Astrocyte (in vitro differentiated cells and primary cell): ENCODE data around the gene RIPOR3. TPM values are rescaled to one million over a fixed set of nuclear protein-coding genes. Genes with fewer than 3 reads are reported as not detected.

Source experiments
- DNase-seq: peaks from one replicate; pipeline ENCODE4 v3.0.0-alpha.2; 2010; ENCODE audit warnings: low read depth
- FAIRE-seq: peaks from 2 replicates; lab custom pipeline; 2011; peaks lifted over from hg19 to GRCh38; lab: Jason Lieb, UNC
- H2AFZ ChIP-seq: 2 replicates; pipeline ENCODE4 v1.6.0; 2012; ENCODE audit warnings: low read depth, low read length, inconsistent platforms
- H3K27ac ChIP-seq: 2 replicates; pipeline ENCODE4 v1.5.1; 2011; ENCODE audit warnings: low read depth, low read length, inconsistent platforms
- H3K27me3 ChIP-seq: 2 replicates; pipeline ENCODE4 v1.6.0; 2011; ENCODE audit warnings: low read length, inconsistent platforms; ENCODE audit not compliant: insufficient read depth
- H3K36me3 ChIP-seq: 2 replicates; pipeline ENCODE4 v1.5.1; 2011; ENCODE audit warnings: low read length, inconsistent platforms; ENCODE audit not compliant: insufficient read depth
- H3K4me1 ChIP-seq: 2 replicates; pipeline ENCODE4 v1.5.1; 2011; ENCODE audit warnings: low read length, inconsistent platforms; ENCODE audit not compliant: insufficient read depth
- H3K4me2 ChIP-seq: 2 replicates; pipeline ENCODE4 v1.6.0; 2012; ENCODE audit warnings: low read length, inconsistent platforms
- H3K4me3 ChIP-seq: 2 replicates; pipeline ENCODE4 v1.5.1; 2011; ENCODE audit warnings: low read depth, mild to moderate bottlenecking, low read length, inconsistent platforms; ENCODE audit not compliant: insufficient read depth
- H3K79me2 ChIP-seq: 2 replicates; pipeline ENCODE4 v1.6.0; 2012; ENCODE audit warnings: mild to moderate bottlenecking, low read length, inconsistent platforms; ENCODE audit not compliant: insufficient read depth
- H3K9ac ChIP-seq: 2 replicates; pipeline ENCODE4 v1.6.0; 2012; ENCODE audit warnings: mild to moderate bottlenecking, low read length, inconsistent platforms
- H3K9me3 ChIP-seq: 2 replicates; pipeline ENCODE4 v1.5.1; 2012; ENCODE audit warnings: low read depth, mild to moderate bottlenecking, low read length, inconsistent platforms; ENCODE audit not compliant: insufficient read depth
- H4K20me1 ChIP-seq: 2 replicates; pipeline ENCODE4 v1.6.0; 2012; ENCODE audit warnings: low read length, inconsistent platforms; ENCODE audit not compliant: insufficient read depth
- H3K27ac Mint-ChIP-seq: one replicate; pipeline ENCODE4 v1.8.0; 2021; ENCODE audit warnings: mild to moderate bottlenecking, mixed read lengths; ENCODE audit not compliant: unreplicated experiment
- H3K27me3 Mint-ChIP-seq: one replicate; pipeline ENCODE4 v1.8.0; 2021; ENCODE audit warnings: low read depth, mixed read lengths; ENCODE audit not compliant: unreplicated experiment
- H3K36me3 Mint-ChIP-seq: one replicate; pipeline ENCODE4 v1.8.0; 2021; ENCODE audit warnings: low read depth, mixed read lengths; ENCODE audit not compliant: unreplicated experiment
- H3K4me1 Mint-ChIP-seq: one replicate; pipeline ENCODE4 v1.8.0; 2021; ENCODE audit warnings: low read depth, mixed read lengths; ENCODE audit not compliant: unreplicated experiment
- H3K4me3 Mint-ChIP-seq: one replicate; pipeline ENCODE4 v1.8.0; 2021; ENCODE audit warnings: mild to moderate bottlenecking, moderate library complexity, mixed read lengths; ENCODE audit not compliant: unreplicated experiment
- H3K9me3 Mint-ChIP-seq: one replicate; pipeline ENCODE4 v1.8.0; 2021; ENCODE audit warnings: mild to moderate bottlenecking, mixed read lengths; ENCODE audit not compliant: unreplicated experiment
- CTCF ChIP-seq: IDR thresholded peaks from 2 replicates; pipeline ENCODE4 v1.5.1; 2011; ENCODE audit warnings: low read depth, mild to moderate bottlenecking, inconsistent platforms, low read length, moderate library complexity; ENCODE audit not compliant: insufficient read depth
- EZH2 ChIP-seq: IDR thresholded peaks from 2 replicates; pipeline ENCODE4 v1.6.1; 2012; ENCODE audit warnings: mild to moderate bottlenecking, low read length, inconsistent platforms; ENCODE audit not compliant: insufficient read depth
- total RNA-seq: library from RNA; stranded (reverse); gene quantifications from 2 replicates; pipeline ENCODE4 v1.2.1, GENCODE V29; 2021

The RIPOR3 gene
- total RNA-seq, 1 donor from 2014 or later: 0.39 TPM

- DNase-seq (no peak), FAIRE-seq (no peak)
- no peak overlapping the region for H3K27ac ChIP-seq
- no peaks in the 10 kb centered on the region for H3K36me3 Mint-ChIP-seq
- H3K27ac Mint-ChIP-seq: no peak overlapping the region
- peaks cover 8% of the 10 kb centered on the region for H3K4me1 ChIP-seq
- H3K4me2 ChIP-seq: no peak overlapping the region
- H3K79me2 ChIP-seq: no peaks in the 10 kb centered on the region
- no peaks in the 10 kb centered on the region for H3K36me3 ChIP-seq
- no peak for TF ChIP-seq CTCF
- TF ChIP-seq EZH2: no peak
- H4K20me1 ChIP-seq: no peaks in the 10 kb centered on the region
- H3K4me1 Mint-ChIP-seq: peaks cover 3% of the 10 kb centered on the region
- H3K9me3 ChIP-seq: no peaks in the 10 kb centered on the region
- H3K27me3 Mint-ChIP-seq: peaks cover 6% of the 10 kb centered on the region
- H3K4me3 ChIP-seq: no peak overlapping the region
- no peak overlapping the region for H2AFZ ChIP-seq
- no peak overlapping the region for H3K4me3 Mint-ChIP-seq
- no peaks in the 10 kb centered on the region for H3K27me3 ChIP-seq
- no peaks in the 10 kb centered on the region for H3K9me3 Mint-ChIP-seq
- no peak overlapping the region for H3K9ac ChIP-seq
These were observed 8.3 kb downstream of the RIPOR3 start for GRCh38 chr20:50682947-50683530.

GRCh38 chr20:50682065-50682464, 9.3 kb downstream of the RIPOR3 start:
- no peak overlapping the region for H3K27ac ChIP-seq
- H3K9ac ChIP-seq: no peak overlapping the region
- H3K36me3 ChIP-seq: no peaks in the 10 kb centered on the region
- no peak overlapping the region for H3K4me2 ChIP-seq
- DNase-seq: no peak
- Mint-ChIP-seq H3K9me3 (no peaks in the 10 kb centered on the region), H3K27ac (no peak overlapping the region), H3K4me3 (no peak overlapping the region), H3K4me1 (peaks cover 6% of the 10 kb centered on the region), H3K36me3 (peaks cover 2% of the 10 kb centered on the region), H3K27me3 (peaks cover 8% of the 10 kb centered on the region)
- no peaks in the 10 kb centered on the region for H3K79me2 ChIP-seq
- H3K4me1 ChIP-seq: peaks cover 8% of the 10 kb centered on the region
- no peak overlapping the region for H2AFZ ChIP-seq
- no peaks in the 10 kb centered on the region for H3K27me3 ChIP-seq
- TF ChIP-seq CTCF: no peak
- TF ChIP-seq EZH2: no peak
- H3K4me3 ChIP-seq: no peak overlapping the region
- no peak for FAIRE-seq
- no peaks in the 10 kb centered on the region for H4K20me1 ChIP-seq
- no peaks in the 10 kb centered on the region for H3K9me3 ChIP-seq

- Histone ChIP-seq H3K27me3 (no peaks in the 10 kb centered on the region), H3K4me1 (peaks cover 8% of the 10 kb centered on the region), H3K79me2 (no peaks in the 10 kb centered on the region), H3K36me3 (no peaks in the 10 kb centered on the region), H3K4me3 (no peak overlapping the region), H3K27ac (no peak overlapping the region), H3K9ac (no peak overlapping the region), H2AFZ (no peak overlapping the region), H3K9me3 (no peaks in the 10 kb centered on the region), H3K4me2 (no peak overlapping the region), H4K20me1 (no peaks in the 10 kb centered on the region)
- Mint-ChIP-seq H3K4me3 (no peak overlapping the region), H3K36me3 (peaks cover 2% of the 10 kb centered on the region), H3K27ac (no peak overlapping the region), H3K27me3 (peaks cover 6% of the 10 kb centered on the region), H3K4me1 (peaks cover 6% of the 10 kb centered on the region), H3K9me3 (no peaks in the 10 kb centered on the region)
- TF ChIP-seq EZH2 (no peak), CTCF (no peak)
- DNase-seq (no peak), FAIRE-seq (no peak)
These were observed 9.8 kb downstream of the RIPOR3 start for GRCh38 chr20:50681359-50682064.
